ENCODE results near the gene ALDH1A1.

The ALDH1A1 gene

GRCh38 chr9:72899734-72900477 is 52.9 kb downstream of the ALDH1A1 start:
- TF ChIP-seq CTCF (IDR thresholded peaks at IDR 0.05; ENCODE audit: insufficient read depth, low read depth, low read length, missing control alignments), result no peak
- DNase-seq (ENCODE audit: low read depth), result no peak

GRCh38 chr9:72898784-72899733 is 53.8 kb downstream of the ALDH1A1 start:
- DNase-seq (ENCODE audit: low read depth), result no peak
- TF ChIP-seq CTCF (IDR thresholded peaks at IDR 0.05; ENCODE audit: insufficient read depth, low read depth, low read length, missing control alignments), result no peak
- no peak overlapping the region for H3K4me3 ChIP-seq (ENCODE audit: low read depth, low read length)

More at GRCh38 chr9:72899734-72900477, 52.9 kb downstream of the ALDH1A1 start:
- H3K4me3 ChIP-seq (ENCODE audit: low read depth, low read length), result no peak overlapping the region

- no peak for TF ChIP-seq CTCF (IDR thresholded peaks at IDR 0.05; ENCODE audit: insufficient read depth, low read depth, low read length, missing control alignments)
- H3K4me3 ChIP-seq (ENCODE audit: low read depth, low read length), result no peak overlapping the region
- DNase-seq (ENCODE audit: low read depth), result no peak
Observed at GRCh38 chr9:72898360-72898759, 54.5 kb downstream of the ALDH1A1 start.

- no peak overlapping the region for H3K4me3 ChIP-seq (ENCODE audit: low read depth, low read length)
- no peak for DNase-seq (ENCODE audit: low read depth)
- TF ChIP-seq CTCF (IDR thresholded peaks at IDR 0.05; ENCODE audit: insufficient read depth, low read depth, low read length, missing control alignments), result no peak
Observed at GRCh38 chr9:72897069-72897649, 55.7 kb downstream of the ALDH1A1 start.

- no peak for DNase-seq (ENCODE audit: low read depth)
- no peak for TF ChIP-seq CTCF (IDR thresholded peaks at IDR 0.05; ENCODE audit: insufficient read depth, low read depth, low read length, missing control alignments)
- no peak overlapping the region for H3K4me3 ChIP-seq (ENCODE audit: low read depth, low read length)
Observed at GRCh38 chr9:72896439-72896838, 56.4 kb downstream of the ALDH1A1 start.

GRCh38 chr9:72895122-72895521 is 57.7 kb downstream of the ALDH1A1 start:
- DNase-seq (ENCODE audit: low read depth), result no peak
- no peak for TF ChIP-seq CTCF (IDR thresholded peaks at IDR 0.05; ENCODE audit: insufficient read depth, low read depth, low read length, missing control alignments)
- H3K4me3 ChIP-seq (ENCODE audit: low read depth, low read length), result no peak overlapping the region

Data from GM12865 (cell line).